ENCODE data around the gene KLHDC7B.

DNA sequence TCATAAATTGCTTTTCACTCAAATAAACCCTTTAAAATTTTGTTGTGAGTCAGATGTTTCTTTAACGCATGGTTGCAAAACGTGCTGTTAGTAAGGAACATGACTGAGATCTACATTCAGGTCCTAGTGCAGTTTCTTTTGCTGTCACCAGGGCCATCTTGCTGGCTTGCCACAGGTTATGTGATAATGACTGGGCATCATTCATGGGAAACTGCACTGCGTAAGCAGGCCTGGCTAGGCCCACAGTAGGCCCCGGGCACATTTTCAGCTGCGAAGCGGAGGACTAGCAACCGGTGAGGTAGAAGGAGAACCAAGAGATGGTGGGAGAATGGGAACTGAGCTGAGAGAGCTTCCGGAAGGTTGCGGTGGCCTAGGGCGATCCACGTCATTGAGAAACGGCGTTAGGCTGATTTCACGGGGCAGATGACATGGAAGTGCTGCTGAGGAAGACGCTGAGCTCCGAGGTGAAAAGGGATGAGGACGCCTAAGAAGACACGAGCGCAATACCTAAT lies 3.2 kb upstream of the KLHDC7B start:
- TF ChIP-seq, protein P1, sequence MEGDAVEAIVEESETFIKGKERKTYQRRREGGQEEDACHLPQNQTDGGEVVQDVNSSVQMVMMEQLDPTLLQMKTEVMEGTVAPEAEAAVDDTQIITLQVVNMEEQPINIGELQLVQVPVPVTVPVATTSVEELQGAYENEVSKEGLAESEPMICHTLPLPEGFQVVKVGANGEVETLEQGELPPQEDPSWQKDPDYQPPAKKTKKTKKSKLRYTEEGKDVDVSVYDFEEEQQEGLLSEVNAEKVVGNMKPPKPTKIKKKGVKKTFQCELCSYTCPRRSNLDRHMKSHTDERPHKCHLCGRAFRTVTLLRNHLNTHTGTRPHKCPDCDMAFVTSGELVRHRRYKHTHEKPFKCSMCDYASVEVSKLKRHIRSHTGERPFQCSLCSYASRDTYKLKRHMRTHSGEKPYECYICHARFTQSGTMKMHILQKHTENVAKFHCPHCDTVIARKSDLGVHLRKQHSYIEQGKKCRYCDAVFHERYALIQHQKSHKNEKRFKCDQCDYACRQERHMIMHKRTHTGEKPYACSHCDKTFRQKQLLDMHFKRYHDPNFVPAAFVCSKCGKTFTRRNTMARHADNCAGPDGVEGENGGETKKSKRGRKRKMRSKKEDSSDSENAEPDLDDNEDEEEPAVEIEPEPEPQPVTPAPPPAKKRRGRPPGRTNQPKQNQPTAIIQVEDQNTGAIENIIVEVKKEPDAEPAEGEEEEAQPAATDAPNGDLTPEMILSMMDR (IDR thresholded peaks at IDR 0.05; ENCODE audit: poor library complexity): no peak
- TF ChIP-seq EZH2phosphoT487 (IDR thresholded peaks at IDR 0.05; ENCODE audit: low read depth, severe bottlenecking, unreplicated experiment) (no peak), EZH2 (IDR thresholded peaks at IDR 0.05; ENCODE audit: borderline replicate concordance) (no peak)

Data from hepatocyte (in vitro differentiated cells).